SK-N-SH (cell line): ENCODE measurements around the gene CCDC78. TPM values are rescaled to one million over a fixed set of nuclear protein-coding genes. Genes with fewer than 3 reads are reported as not detected.

ENCODE experiments used
- CTCF ChIA-PET: fragments of 300-600, 350-600 bp; formaldehyde crosslinking; extraction: SDS; loops from one replicate; lab custom pipeline; 2021; lab: Yijun Ruan, JAX
- POLR2A ChIA-PET: fragments of 350-600 bp; sonication (Branson Sonifier 250); formaldehyde crosslinking; extraction: SDS; loops from one replicate; lab custom pipeline; 2020; ENCODE audit warnings: antibody characterized with exemption, inconsistent platforms; lab: Yijun Ruan, JAX
- DNase-seq: peaks from one replicate; pipeline ENCODE4 v3.0.0; 2012
- H2AFZ ChIP-seq: fragments of 200-600 bp; sonication (generic); 2 replicates; pipeline ENCODE4 v1.8.1; 2016; ENCODE audit warnings: antibody characterized with exemption, mild to moderate bottlenecking, low read depth
- H3F3A ChIP-seq: fragments of 200-600 bp; sonication (generic); replicated peaks from 2 replicates; pipeline ENCODE3; 2016; ENCODE audit warnings: antibody characterized with exemption, mild to moderate bottlenecking; ENCODE audit not compliant: insufficient read depth
- H3K27ac ChIP-seq, 2 experiments: fragments of 200-500 bp in 1 of 2; fragments of 200-600 bp in 1 of 2; sonication (Bioruptor generic) in 1 of 2; sonication (generic), shearing (Covaris generic) in 1 of 2; 2 replicates each; pipeline versions ENCODE4 v1.5.1 to v1.6.1; 2014 to 2016; ENCODE audit warnings: low read depth in 2 of 2, inconsistent platforms in 1 of 2, low read length in 1 of 2, mild to moderate bottlenecking in 1 of 2, mixed read lengths in 1 of 2
- H3K27me3 ChIP-seq: fragments of 200-600 bp; sonication (generic), shearing (Covaris generic); 2 replicates; pipeline ENCODE4 v1.6.1; 2016; ENCODE audit warnings: mixed run types; ENCODE audit not compliant: insufficient read depth
- H3K36me3 ChIP-seq, 2 experiments: fragments of 200-500 bp in 1 of 2; fragments of 200-600 bp in 1 of 2; sonication (Bioruptor generic) in 1 of 2; sonication (generic) in 1 of 2; replicated peaks in 1 of 2; 2 replicates each; pipeline versions ENCODE3 to v1.5.1; 2014 to 2016; ENCODE audit warnings: low read length in 1 of 2, mild to moderate bottlenecking in 1 of 2; ENCODE audit not compliant: insufficient read depth in 2 of 2, control insufficient read depth in 1 of 2
- H3K4me1 ChIP-seq, 2 experiments: fragments of 200-500 bp in 1 of 2; fragments of 200-600 bp in 1 of 2; sonication (Bioruptor generic) in 1 of 2; sonication (generic), shearing (Covaris generic) in 1 of 2; 2 replicates each; pipeline versions ENCODE4 v1.5.1 to v1.6.1; 2014 to 2016; ENCODE audit warnings: low read depth in 1 of 2, low read length in 1 of 2, mixed run types in 1 of 2; ENCODE audit not compliant: insufficient read depth in 2 of 2, control insufficient read depth in 1 of 2
- H3K4me2 ChIP-seq: fragments of 200-600 bp; sonication (generic), shearing (Covaris generic); 2 replicates; pipeline ENCODE4 v1.6.1; 2017; ENCODE audit warnings: mixed run types
- H3K4me3 ChIP-seq, 2 experiments: fragments of 200-500 bp in 1 of 2; fragments of 200-600 bp in 1 of 2; sonication (Bioruptor generic) in 1 of 2; sonication (generic), shearing (Covaris generic) in 1 of 2; 2 replicates each; pipeline versions ENCODE4 v1.5.1 to v1.8.1; 2014 to 2016; ENCODE audit warnings: low read depth in 2 of 2, inconsistent platforms in 1 of 2, low read length in 1 of 2, mild to moderate bottlenecking in 1 of 2, mixed read lengths in 1 of 2, moderate library complexity in 1 of 2
- H3K79me2 ChIP-seq: fragments of 200-600 bp; sonication (generic); 2 replicates; pipeline ENCODE4 v1.8.1; 2017; ENCODE audit warnings: mild to moderate bottlenecking; ENCODE audit not compliant: insufficient read depth
- H3K9ac ChIP-seq: fragments of 200-600 bp; sonication (generic); 2 replicates; pipeline ENCODE4 v1.6.1; 2017; ENCODE audit warnings: mixed run types
- H3K9me2 ChIP-seq: fragments of 200-600 bp; sonication (generic); 2 replicates; pipeline ENCODE4 v1.6.1; 2017; ENCODE audit warnings: mixed run types
- H3K9me3 ChIP-seq: fragments of 200-600 bp; sonication (generic); 2 replicates; pipeline ENCODE4 v1.6.1; 2017; ENCODE audit warnings: mixed run types, mild to moderate bottlenecking, moderate library complexity
- H4K20me1 ChIP-seq: fragments of 200-600 bp; sonication (generic); 2 replicates; pipeline ENCODE4 v1.6.1; 2017; ENCODE audit warnings: mild to moderate bottlenecking, mixed run types; ENCODE audit not compliant: insufficient read depth
- CHD2 ChIP-seq: fragments of 150-350 bp; IDR thresholded peaks from 2 replicates; pipeline ENCODE4 v1.6.1; 2018; ENCODE audit warnings: low read length; ENCODE audit not compliant: partially characterized antibody
- ELF1 ChIP-seq: IDR thresholded peaks from 2 replicates; pipeline ENCODE4 v1.4.0; 2012
- FOXJ3 ChIP-seq: sonication (generic); formaldehyde crosslinking; IDR thresholded peaks from 2 replicates; pipeline ENCODE4 v1.5.1; 2020; ENCODE audit warnings: mild to moderate bottlenecking, missing genetic modification reagents
- IRF3 ChIP-seq: fragments of 150-350 bp; IDR thresholded peaks from 2 replicates; pipeline ENCODE4 v1.6.1; 2016; ENCODE audit warnings: mild to moderate bottlenecking, low read depth, low read length
- JUND ChIP-seq: IDR thresholded peaks from 2 replicates; pipeline ENCODE4 v1.4.0; 2012
- MXI1 ChIP-seq: IDR thresholded peaks from 2 replicates; pipeline ENCODE4 v1.6.1; 2012; ENCODE audit warnings: mild to moderate bottlenecking, low read depth, low read length, improper control_type of control experiment
- NFIC ChIP-seq: IDR thresholded peaks from 2 replicates; pipeline ENCODE4 v1.4.0; 2012; ENCODE audit warnings: borderline replicate concordance
- REST ChIP-seq: IDR thresholded peaks from 2 replicates; pipeline ENCODE4 v1.6.1; 2012; ENCODE audit warnings: mild to moderate bottlenecking, low read depth, low read length, moderate library complexity
- RXRA ChIP-seq: IDR thresholded peaks from 2 replicates; pipeline ENCODE4 v1.4.0; 2012; ENCODE audit warnings: low read depth, mild to moderate bottlenecking, borderline replicate concordance
- SIN3A ChIP-seq: IDR thresholded peaks from 2 replicates; pipeline ENCODE4 v1.6.1; 2012; ENCODE audit warnings: low read depth, mild to moderate bottlenecking, low read length, moderate library complexity, borderline replicate concordance
- TCF12 ChIP-seq: IDR thresholded peaks from 2 replicates; pipeline ENCODE4 v1.4.0; 2012
- ZBTB33 ChIP-seq: IDR thresholded peaks from 2 replicates; pipeline ENCODE4 v1.4.0; 2012; ENCODE audit warnings: low read depth, borderline replicate concordance
- WGBS: methylation state at CpG from one replicate; pipeline ENCODE4 v1.1.6; 2017; ENCODE audit warnings: low lambda C conversion rate; 5-methylcytosine and 5-hydroxymethylcytosine counted together
- polyA plus RNA-seq, 3 experiments: library from polyadenylated mRNA; depleted of rRNA; stranded (reverse); fragments of >200 nt; gene quantifications; 2 replicates each; pipeline ENCODE4 v1.2.3, GENCODE V29; 2012
- TF ChIP-seq, protein P1 (sequence below): IDR thresholded peaks from 2 replicates; pipeline ENCODE4 v1.4.0; 2012; ENCODE audit warnings: low read depth
- TF ChIP-seq, protein P2 (sequence below): fragments of 200-600 bp; sonication (generic); IDR thresholded peaks from 2 replicates; pipeline ENCODE4 v1.6.1; 2017; ENCODE audit warnings: antibody characterized with exemption, mild to moderate bottlenecking, moderate library complexity

Gene CCDC78
- polyA plus RNA-seq, 1 of the 3 experiments (the other 2 are of a cell fraction) = 15.4 TPM

GRCh38 chr16:682493-683395 is 43.5 kb downstream of the CCDC78 start:
- H3K79me2 ChIP-seq = peaks cover 37% of the 10 kb centered on the region
- no peak overlapping the region for H2AFZ ChIP-seq
- H3F3A ChIP-seq = peaks cover 10% of the 10 kb centered on the region
- no peaks in the 10 kb centered on the region for H3K9me3 ChIP-seq
- no peak for DNase-seq
- peaks cover 13 to 39% of the 10 kb centered on the region in 2 experiments for H3K36me3 ChIP-seq
- H3K27me3 ChIP-seq = no peaks in the 10 kb centered on the region
- POLR2A ChIA-PET = no interaction called here
- H3K9me2 ChIP-seq = no peaks in the 10 kb centered on the region
- H3K4me2 ChIP-seq = peak overlapping the region; percentile 90
- TF ChIP-seq SIN3A (no peak), IRF3 (no peak)
- no peak overlapping the region for H3K9ac ChIP-seq
- 88% methylated on average over 34 of the region's 36 CpGs for WGBS
- H3K4me3 ChIP-seq = peak overlapping the region; percentile 60 to 68; a peak in 3 of 4 replicates
- peaks cover 8 to 56% of the 10 kb centered on the region in 2 experiments; a peak in 2 of 4 replicates for H3K4me1 ChIP-seq
- peaks cover 23% of the 10 kb centered on the region for H4K20me1 ChIP-seq
- peak overlapping the region in 1 of 2 experiments; percentile 39; a peak in 3 of 4 replicates for H3K27ac ChIP-seq
- CTCF ChIA-PET = interaction anchor here (0.6 to 2.5 kb wide), 5 partner anchors 7 to 58 kb away, joined by 3 to 12 read pairs (median 3); partner anchors contain the start of genes CIAO3, RHOT2 and WDR24

DNA sequence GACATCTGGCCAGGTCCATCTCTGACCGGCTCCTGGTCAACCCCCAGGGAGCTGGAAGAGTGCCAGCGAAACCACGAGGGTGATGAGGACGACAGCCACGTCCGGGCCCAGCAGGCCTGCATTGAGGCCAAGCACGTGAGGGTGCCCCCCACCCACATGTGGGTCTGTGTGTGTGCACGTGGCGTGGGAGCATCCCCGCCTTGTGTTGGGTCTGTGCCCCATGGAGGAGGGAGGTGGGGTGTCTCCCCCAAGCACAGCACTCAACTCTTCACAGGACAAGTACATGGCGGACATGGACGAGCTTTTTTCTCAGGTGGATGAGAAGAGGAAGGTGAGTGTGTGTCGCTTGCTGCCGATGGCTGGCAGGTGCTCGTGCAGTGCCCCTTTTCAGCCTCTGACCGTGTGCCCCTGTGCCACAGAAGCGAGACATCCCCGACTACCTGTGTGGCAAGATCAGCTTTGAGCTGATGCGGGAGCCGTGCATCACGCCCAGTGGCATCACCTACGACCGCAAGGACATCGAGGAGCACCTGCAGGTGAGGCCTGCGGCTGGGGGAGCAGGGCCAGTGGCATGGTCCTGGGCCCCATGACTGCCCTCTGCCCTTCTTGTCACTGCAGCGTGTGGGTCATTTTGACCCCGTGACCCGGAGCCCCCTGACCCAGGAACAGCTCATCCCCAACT is 44.4 kb downstream of the CCDC78 start:
- ChIA-PET POLR2A (interaction anchor here (1.0 to 2.2 kb wide), 3 partner anchors 8 to 15 kb away, joined by 3 to 12 read pairs (median 4); partner anchors contain the start of genes RHOT2 and WDR24), CTCF (interaction anchor here (0.6 to 3.8 kb wide), 8 partner anchors 8 to 59 kb away, joined by 3 to 20 read pairs (median 7); partner anchors contain the start of genes CIAO3, METRN, RHOT2 and WDR24)
- Histone ChIP-seq H3K9ac (peak overlapping the region; percentile 80; the same call in 1 of the 2 replicates), H3K79me2 (peaks cover 37% of the 10 kb centered on the region), H3K27me3 (no peaks in the 10 kb centered on the region), H3F3A (peaks cover 10% of the 10 kb centered on the region), H3K4me3 (peak overlapping the region; percentile 78 to 96), H3K9me3 (no peaks in the 10 kb centered on the region), H3K36me3 (peaks cover 13 to 35% of the 10 kb centered on the region in 2 experiments), H3K9me2 (no peaks in the 10 kb centered on the region), H4K20me1 (peaks cover 23% of the 10 kb centered on the region), H3K27ac (no peak overlapping the region; a peak in 1 of 4 replicates), H3K4me1 (peaks cover 8 to 56% of the 10 kb centered on the region in 2 experiments; a peak in 2 of 4 replicates), H3K4me2 (peak overlapping the region; percentile 90), H2AFZ (no peak overlapping the region)
- 53% methylated on average over 9 of the region's 28 CpGs for WGBS
- DNase-seq = no peak
- TF ChIP-seq CHD2 = no peak
- TF ChIP-seq FOXJ3 (CRISPR knock-in tag) = no peak
- TF ChIP-seq TCF12 = 0 out of 2 replicates have a peak, but pooled peaks have one; percentile 10
- TF ChIP-seq ZBTB33 = 0 out of 2 replicates have a peak, but pooled peaks have one; percentile 19
- TF ChIP-seq, protein P1, sequence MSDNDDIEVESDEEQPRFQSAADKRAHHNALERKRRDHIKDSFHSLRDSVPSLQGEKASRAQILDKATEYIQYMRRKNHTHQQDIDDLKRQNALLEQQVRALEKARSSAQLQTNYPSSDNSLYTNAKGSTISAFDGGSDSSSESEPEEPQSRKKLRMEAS = peak; percentile 38; the same call in 1 of the 2 replicates
- no peak for TF ChIP-seq REST
- 0 out of 2 replicates have a peak, but pooled peaks have one; percentile 3 for TF ChIP-seq JUND
- no peak; the same call in 1 of the 2 replicates for TF ChIP-seq ELF1
- TF ChIP-seq RXRA = no peak
- TF ChIP-seq, protein P2, sequence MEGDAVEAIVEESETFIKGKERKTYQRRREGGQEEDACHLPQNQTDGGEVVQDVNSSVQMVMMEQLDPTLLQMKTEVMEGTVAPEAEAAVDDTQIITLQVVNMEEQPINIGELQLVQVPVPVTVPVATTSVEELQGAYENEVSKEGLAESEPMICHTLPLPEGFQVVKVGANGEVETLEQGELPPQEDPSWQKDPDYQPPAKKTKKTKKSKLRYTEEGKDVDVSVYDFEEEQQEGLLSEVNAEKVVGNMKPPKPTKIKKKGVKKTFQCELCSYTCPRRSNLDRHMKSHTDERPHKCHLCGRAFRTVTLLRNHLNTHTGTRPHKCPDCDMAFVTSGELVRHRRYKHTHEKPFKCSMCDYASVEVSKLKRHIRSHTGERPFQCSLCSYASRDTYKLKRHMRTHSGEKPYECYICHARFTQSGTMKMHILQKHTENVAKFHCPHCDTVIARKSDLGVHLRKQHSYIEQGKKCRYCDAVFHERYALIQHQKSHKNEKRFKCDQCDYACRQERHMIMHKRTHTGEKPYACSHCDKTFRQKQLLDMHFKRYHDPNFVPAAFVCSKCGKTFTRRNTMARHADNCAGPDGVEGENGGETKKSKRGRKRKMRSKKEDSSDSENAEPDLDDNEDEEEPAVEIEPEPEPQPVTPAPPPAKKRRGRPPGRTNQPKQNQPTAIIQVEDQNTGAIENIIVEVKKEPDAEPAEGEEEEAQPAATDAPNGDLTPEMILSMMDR = no peak
- TF ChIP-seq MXI1 = no peak
- TF ChIP-seq NFIC = peak; percentile 62; the same call in 1 of the 2 replicates
